ENCODE measurements around the gene LHX5.
A peak's percentile ranks its signal among the peaks of the same experiment; 100 is the strongest.

The LHX5 gene

DNA sequence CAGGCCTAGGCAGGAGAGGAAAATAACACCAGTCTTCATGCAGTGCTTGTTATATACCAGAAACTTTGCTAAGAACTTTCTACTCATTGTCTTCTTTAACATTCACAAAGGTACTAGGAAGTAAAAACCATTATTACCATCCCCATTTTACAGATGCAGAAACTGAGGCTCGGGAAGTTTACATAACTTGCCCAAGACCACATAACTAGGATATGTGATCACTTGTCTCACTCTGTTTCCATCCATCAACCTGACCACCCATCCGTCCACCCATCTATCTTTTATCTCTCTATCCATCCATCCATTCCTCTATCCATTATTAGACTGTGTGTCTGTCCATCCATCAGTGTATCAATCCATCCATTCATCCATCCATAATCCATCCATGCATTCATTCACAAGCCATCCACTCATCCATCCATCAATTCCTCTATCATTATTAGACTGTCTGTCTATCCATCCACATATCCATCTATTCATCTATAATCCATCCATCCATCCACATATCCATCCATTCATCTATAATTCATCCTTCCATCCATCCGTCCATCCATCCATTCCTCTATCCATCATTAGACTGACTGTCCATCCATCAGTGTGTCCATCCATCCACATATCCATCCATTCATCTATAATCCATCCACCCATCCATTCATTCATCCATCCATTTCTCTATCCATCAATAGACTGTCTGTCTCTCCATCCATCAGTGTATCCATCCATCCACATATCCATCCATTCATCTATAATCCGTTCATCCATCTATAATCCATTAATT is 33.0 kb downstream of the LHX5 start:
- DNase-seq = no peak

DNA sequence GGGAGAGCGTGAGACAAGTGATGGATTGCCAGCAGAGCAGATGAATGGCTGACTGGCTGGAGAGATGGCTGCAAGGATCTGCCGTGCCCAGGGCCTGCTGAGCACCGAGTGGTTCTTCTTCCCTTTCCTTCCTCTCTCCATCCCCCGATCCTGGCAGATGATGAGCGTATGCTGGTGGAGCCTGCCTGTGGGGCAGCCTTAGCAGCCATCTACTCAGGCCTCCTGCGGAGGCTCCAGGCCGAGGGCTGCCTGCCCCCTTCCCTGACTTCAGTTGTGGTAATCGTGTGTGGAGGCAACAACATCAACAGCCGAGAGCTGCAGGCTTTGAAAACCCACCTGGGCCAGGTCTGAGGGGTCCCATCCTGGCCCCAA is 34.0 kb downstream of the LHX5 start:
- DNase-seq = no peak

DNA sequence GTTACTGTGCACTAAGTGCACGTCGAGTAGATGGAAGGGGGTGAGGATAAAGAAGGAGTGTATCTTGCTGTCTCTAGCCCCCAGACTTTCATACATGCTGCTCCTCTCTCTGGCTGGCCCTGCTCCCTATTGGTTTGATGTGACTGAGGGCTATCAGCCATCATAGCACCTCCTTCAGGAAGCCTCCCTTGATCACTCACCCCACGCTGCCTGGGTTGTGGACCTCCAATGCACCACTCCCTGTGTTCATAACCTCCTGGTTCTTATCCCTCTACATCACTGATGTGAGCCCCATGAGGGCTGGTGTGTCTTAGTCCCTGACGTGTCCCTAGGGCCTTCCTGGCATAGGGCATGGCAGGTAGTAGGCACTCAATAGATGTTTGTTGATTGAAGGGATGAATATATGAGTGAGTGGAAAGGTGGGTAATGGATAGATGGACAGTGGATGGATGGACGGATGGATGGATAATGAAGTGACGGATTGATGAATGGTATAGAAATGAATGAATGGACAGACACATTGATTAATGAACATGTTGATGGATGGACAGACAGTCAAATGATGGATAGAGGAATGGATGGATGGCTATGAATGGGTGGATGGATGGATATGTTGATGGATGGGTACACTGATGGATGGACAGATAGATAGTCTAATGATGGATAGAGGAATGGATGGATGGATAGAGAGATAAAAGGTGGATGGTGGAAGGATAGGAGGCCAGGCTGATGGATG is 34.5 kb downstream of the LHX5 start:
- DNase-seq = no peak

DNA sequence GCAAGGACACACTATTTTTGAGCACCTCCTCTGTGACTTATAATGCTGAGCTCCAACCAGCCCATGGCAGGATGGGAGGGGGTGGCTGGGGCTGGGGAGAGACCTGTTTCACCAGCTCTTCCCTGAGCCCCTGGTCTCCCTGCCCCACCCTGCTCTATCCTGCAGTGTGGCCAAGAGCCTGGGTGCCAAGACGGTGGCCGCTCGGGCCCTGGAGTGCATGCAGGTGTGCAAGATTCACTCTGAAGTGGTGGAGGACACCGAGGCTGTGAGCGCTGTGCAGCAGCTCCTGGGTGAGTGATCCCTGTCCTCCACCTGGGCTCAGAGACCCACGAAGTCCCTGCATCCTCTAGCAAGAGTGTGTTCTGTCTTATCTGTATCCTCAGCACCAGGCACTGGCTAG is 35.1 kb downstream of the LHX5 start:
- no peak for DNase-seq

DNA sequence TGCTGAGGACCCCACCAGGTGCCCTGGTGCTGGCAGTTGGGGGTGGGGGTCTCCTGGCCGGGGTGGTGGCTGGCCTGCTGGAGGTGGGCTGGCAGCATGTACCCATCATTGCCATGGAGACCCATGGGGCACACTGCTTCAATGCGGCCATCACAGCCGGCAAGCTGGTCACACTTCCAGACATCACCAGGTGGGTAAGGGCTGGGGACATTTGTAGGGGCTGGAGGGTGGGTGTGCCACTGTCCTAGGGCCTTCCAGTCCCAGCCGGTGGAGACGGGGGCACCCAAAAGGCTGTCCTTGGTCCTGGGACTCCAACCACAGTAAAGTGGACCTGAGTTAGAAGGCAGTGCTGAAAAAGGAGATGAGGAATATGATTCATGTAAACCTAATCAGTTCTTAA is 36.3 kb downstream of the LHX5 start:
- DNase-seq = no peak

DNA sequence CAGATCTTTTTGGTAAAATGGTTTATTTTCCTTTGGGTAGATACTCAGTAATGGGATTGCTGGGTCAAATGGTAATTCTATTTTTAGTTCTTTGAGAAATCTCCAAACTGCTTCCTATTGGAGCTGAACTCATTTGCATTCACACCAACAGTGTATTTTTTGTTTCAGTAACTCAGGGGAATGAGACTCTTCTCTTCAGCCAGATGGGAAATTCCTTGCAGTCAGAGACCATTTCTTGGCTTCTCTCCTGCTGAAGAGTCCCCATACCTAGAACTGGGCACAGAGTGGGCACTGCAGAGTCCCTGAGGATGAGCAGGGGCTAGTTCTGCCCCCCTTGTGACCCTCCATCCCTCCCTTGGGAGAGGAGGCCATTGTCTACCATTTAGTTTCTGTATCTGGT is 38.7 kb downstream of the LHX5 start:
- peak in 1 of 2 donors; percentile 12 for DNase-seq

DNA sequence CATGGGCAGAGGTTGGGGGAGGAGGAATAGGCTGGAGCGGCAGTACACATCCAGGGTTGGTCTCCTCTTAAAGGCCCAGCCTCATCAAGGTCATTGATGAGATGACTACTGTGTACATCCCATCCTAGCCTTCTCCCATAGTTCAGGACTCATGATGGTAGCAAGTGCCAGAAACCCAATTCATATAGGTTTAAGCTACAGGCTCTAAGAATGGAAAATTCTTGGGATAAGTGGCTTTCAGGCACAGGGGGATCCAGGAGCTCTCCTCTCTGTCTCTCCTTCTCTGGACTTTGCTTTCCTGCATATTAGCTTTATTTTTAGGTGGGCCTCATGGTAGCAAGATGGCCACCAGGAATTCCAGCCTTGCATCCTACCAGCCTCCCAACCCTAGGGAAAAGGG is 43.2 kb downstream of the LHX5 start:
- DNase-seq = no peak

DNA sequence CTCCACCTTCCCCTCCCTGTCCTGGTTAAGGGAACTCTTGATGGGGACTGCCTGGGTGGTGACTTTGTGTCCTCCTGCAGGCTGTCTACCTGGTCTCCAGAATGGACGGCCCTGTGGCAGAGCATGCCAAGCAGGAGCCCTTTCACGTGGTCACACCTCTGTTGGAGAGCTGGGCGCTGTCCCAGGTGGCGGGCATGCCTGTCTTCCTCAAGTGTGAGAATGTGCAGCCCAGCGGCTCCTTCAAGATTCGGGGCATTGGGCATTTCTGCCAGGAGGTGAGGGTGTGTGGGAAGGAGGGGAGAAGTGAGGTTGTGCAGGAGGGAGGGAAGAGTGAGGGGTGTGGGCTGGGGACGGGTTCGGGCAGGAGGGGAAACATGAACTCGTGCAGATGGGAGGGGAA is 43.8 kb downstream of the LHX5 start:
- DNase-seq = no peak

DNA sequence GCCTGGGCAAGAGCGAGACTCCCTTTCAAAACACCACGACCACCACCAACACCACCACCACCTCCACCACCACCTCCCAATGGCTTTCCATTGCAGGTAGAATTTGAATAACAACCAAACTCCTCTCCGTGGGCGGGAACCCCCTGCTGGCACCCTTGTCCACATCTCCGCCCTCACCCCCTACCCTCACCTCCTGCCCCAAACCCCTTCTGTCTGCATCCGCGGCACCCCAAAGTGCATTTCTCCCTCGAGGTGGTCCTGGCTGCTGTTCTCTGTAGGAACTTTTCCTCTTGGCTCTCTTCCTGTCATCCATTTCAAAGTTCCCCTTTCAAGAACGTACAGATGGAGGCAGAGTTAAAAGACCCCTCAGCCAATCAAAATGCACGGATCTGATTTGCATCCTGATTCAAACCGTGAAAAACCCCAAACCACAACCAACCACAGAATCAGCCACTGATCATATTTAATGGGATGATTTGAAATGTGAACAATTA is 45.7 kb downstream of the LHX5 start:
- no peak for DNase-seq

DNA sequence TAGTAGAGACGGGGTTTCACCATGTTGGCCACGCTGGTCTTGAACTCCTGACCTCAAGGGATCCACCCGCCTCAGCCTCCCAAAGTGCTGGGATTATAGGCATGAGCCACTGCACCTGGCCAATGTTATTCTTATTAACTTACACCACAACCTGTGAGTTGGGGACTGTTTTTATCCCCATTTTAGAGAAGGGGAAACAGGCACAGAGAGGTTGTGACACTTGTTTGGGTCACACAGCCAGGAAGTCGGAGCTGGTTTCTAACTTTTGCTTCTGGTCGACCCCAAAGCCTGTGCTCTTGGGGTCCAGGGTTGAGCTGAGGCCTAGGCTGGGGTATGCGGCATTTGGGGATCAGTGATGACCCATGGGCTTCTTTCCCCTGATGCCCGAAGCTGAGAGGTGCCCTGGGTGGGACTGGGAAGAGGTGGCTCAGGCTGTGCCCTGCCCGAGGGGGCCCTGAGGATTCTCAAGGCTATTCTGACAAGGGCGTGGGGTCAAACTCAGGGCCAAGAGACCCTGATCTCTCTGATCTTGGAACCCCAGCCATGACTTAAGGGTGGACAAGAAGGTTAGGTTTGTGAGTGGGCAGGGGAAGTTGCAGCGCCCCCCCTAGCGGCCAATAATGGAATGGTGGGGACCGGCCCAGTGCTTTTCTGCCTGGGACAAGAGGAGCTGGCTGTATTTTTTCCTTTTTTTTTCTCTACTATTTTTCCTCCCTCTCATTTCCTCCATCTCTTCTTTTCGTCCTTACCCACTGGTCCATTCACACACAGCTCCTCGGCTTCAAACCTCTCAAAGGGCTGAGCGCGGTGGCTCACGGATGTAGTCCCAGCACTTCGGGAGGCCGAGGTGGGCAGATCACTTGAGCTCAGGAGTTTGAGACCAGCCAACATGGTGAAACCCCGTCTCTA is 46.5 kb downstream of the LHX5 start:
- DNase-seq = peak in 1 of 2 donors; percentile 47

DNA sequence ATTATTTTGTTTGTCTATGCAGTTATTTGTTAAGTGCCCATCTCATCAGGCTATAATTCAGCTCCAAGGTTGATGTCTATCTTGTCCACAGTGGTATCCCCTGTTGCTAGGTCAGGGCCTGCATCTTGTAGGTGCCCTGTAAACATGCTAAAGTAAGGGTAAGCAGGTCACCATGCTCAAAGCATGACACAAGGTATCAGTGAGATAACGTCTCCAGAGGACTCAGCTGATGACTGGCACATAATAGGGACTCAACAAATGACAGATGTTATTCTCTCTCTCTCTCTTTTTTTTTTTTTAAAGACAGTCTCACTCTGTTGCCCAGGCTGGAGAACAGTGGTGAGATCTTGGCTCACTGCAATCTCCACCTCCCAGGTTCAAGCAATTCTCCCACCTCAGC is 47.2 kb downstream of the LHX5 start:
- DNase-seq = no peak

DNA sequence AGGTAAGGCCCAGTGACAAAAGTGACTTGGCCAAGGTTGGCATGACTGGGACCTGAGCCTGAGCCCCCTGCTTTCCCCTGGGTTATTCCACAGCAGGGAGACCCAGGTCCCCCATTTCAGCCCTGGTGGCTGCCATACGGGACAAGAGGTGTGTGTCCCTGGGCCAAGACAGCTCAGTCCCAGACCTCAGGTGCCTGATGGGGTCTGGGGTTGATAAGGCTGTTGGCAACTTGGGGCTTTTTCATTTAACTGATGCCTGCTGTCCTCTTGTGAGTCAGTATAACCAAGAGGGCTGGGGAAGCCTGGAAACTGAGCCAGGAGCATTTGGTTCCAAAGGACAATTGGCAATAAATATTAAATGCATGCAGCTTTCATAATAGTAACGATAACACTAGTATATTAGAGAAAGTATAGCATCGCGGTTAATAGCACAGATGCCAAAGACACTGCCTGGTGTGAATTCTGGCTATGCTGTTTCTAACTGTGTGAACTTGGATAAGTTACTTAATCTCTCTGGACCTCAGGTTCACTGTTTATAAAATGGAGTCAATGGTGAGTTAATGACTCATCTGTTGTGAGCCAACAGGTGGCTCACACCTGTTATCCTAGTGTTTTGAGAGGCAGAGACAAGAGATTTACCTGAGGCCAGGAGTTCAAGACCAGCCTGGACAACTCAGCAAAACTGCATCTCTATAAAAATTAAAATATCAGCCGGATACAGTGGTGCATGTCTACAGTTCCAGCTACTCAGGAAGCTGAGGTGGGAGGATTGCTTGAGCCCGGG is 48.6 kb downstream of the LHX5 start:
- no peak for DNase-seq

DNA sequence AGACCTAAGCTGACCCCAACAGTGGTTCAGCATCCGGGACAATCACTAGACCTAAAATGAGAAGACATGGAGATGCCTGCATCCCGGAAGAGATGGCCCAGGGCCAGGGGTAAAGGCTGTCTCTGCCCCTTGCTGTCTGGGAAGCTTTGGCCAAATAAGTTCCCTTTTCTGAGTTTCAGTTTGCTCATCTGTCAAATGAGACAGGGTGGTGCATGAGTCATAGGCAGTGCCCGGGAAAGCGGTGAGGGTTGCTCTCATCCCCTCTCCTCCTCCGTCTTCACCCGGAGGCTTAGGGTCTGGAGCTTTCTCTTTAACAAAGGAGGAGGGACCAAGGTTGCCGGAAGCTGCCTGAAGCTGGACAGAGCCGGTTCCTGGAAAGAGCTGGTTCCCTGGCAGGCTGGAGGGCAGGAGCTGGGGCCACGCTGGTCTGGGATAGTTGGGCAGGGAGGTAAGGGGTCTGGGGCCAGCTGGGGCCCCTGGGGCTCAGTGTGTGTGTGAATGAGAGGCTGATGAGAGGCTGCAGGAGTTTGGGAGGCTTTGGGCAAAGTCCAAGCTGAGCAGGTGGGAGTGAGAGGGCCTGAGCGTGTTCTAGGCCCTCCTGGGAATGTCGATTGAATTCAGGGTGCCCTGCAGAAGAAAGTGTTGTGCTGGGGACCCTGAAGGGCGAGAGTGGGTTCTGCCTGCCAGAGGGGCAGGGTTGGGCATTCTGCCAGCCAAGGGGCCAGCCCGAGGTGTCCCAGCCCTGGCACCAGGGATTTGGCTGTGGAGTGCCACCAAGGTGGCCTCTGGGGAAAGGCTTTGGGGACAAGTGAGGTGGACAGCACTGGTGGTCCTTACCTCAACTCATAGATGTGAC is 49.4 kb downstream of the LHX5 start, which contains the start of gene SDSL:
Gene SDSL, plus strand, starts transcription at position 351 of the 856 bp plus-strand sequence. CDS start 5,603 bp downstream, outside the sequence.
- DNase-seq = peak; percentile 50

DNA sequence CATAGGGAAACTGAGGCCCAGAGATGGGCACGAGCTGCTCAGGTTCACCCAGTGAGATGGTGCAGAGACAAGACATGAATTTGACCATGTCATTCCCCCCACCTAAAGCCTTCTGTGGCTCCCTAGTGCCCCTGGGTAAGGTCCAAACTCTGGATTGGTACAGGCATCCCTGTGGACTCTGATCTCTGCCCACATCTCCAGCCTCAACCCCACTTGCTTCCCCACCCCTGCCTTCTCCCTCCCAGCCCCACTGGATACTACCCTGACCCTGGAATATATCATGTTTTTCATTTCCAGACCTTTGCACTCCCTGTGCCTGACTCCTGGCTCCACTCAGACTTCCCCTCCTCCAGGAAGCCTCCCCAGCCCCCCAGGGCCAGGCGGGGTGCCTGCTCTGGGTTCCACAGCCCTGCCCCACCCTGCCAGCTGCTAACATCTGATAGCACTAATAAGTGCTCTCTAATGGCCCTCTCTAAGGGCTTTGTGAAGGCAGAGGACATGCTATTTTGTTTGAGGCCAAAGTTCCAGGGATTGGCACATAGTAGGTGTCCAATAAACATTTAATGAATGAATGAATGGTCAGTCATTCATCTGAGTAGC is 50.6 kb downstream of the LHX5 start:
- DNase-seq = no peak

DNA sequence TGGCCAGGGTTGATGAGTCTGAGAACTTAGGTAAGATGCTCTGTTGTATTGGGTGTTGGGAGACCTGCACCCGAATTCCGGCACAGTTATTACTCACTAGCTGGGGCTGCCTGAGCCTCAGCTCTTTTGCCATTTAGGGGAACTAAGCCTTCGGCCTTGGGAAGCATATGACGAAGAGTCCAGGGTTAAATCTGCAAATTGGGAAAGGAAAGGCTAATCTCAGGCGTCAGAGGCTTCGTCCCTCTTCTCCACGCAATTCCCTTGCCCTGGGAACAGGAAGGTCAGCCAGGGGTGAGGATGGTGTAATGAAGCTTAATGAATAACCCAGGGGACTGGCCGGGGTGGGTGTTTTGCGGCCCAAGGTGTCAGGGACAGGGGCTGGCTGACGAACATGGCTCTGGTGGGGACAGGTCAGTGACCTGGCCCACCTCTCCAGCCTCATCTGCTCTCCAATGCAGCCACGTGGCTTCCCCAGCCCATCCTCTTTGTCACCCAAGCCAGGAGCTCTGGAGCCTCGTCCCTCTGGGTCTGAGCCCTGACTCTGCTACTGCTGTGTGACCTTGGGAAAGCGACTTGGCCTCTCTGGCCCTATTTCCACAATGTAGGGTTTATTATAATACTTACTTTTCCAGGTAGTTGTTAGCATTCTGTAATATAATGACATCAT is 53.3 kb downstream of the LHX5 start:
- no peak for DNase-seq

DNA sequence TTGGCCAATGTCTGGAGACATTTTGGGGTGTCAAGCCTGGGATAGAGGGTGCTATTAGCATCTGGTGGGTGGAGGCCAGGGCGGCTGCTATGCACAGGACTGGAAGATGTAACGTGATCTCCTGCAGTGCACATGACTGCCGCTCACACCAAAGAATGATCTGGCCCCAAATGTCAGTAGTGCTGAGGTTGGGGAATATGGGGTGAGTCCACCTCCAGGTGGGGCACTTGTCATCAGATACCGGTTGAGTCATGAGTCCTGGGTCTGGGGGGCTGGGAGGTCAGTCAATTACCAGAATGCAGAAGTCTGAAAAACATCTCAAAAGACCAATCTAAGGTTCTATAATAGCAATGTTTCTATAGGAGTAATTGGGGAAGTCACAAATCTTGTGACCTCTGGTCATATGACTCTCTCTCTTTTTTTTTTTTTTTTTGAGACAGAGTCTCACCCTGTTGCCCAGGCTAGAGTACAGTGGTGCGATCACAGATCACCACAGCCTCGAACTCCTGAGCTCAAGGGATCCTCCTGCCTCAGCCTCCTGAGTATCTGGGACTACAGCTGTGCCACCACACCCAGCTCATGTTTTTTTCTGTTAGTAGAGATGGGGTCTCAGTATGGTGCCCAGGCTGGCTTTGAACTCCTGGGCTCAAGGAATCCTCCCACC is 55.4 kb downstream of the LHX5 start:
- DNase-seq = no peak

DNA sequence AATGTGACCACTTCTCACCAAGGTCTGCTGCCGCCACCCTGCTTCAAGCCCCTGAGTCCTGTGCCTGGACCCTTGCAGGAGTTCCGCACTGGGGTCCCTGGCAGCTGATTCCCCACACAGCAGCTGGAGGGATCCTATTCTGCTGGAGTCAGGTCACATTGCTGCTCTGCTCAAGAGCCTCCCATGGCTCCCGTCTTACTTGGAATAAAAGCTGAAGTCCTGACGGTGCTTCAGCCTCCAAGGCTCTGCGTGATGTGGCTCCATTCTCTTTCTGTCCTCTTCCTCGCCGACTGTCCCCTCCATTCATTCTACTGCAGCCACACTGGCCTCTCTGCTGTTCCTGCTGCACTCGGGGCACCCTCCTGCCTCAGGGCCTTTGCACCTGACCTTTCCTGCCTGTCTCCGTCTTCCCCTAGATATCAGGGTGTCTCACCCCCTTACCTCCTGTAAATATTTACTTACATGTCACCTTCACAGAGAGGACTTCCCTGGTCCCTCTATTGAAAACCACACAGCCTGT is 57.1 kb downstream of the LHX5 start:
- DNase-seq = no peak

DNA sequence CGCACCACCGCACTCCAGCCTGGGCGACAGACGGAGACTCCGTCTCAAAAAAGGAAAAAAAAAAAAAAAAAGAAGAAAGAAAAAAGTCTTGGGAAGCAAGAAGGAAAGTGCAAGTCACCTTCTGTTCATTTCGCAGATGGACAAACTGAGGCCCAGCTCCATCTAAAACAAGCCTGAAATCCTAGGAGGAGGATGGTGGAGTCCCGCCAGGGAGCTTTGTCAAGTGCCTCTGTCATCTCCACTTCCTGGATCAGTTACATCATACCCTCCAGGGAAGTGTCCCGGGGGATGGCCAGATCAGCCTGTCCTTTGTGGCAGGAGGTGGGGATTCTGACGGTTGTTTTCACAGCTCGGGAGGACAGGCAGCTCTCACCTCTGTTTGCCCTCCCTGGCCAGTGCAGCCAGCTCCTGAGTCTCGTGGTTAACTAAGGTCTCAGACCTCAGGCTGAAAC is 58.2 kb downstream of the LHX5 start:
- no peak for DNase-seq

All from hippocampal formation (tissue), 2 donors.